Stimulated activated CD8-positive, alpha-beta memory T cell treated with anti-CD3 and anti-CD28 coated beads, Interleukin-12 subunit alpha, Interleukin-12 subunit beta, amount 100 ng/mL, for 4 hours (primary cell): Measurements from ENCODE around the gene ARL6IP5.
A peak's percentile ranks its signal among the peaks of the same experiment; 100 is the strongest.

Experiments
- DNase-seq: peaks from one replicate; pipeline ENCODE4 v3.0.0-alpha.2; 2020; ENCODE audit warnings: low read depth

Gene ARL6IP5

GRCh38 chr3:69085833-69086722, 1.3 kb downstream of the ARL6IP5 start:
- DNase-seq, result peak; percentile 60

- no peak for DNase-seq
These were observed 2.5 kb downstream of the ARL6IP5 start for GRCh38 chr3:69087030-69087791.

GRCh38 chr3:69088063-69088462, 3.3 kb downstream of the ARL6IP5 start:
- DNase-seq, result no peak

GRCh38 chr3:69090021-69090420, 5.3 kb downstream of the ARL6IP5 start:
- no peak for DNase-seq

- no peak for DNase-seq
These were observed 6.8 kb downstream of the ARL6IP5 start for GRCh38 chr3:69091389-69092029.

- DNase-seq, result no peak
These were observed 7.3 kb downstream of the ARL6IP5 start for GRCh38 chr3:69092030-69092516.

GRCh38 chr3:69094467-69095205, 9.9 kb downstream of the ARL6IP5 start:
- DNase-seq, result no peak

- no peak for DNase-seq
These were observed 10.9 kb downstream of the ARL6IP5 start for GRCh38 chr3:69095636-69096035.

- DNase-seq, result no peak
These were observed 11.6 kb downstream of the ARL6IP5 start for GRCh38 chr3:69096299-69096698.

GRCh38 chr3:69097407-69098086, 12.8 kb downstream of the ARL6IP5 start:
- no peak for DNase-seq

GRCh38 chr3:69099576-69099975, 14.8 kb downstream of the ARL6IP5 start:
- DNase-seq, result no peak

- DNase-seq, result no peak
These were observed 17.6 kb downstream of the ARL6IP5 start for GRCh38 chr3:69102384-69102783.

- no peak for DNase-seq
These were observed 18.4 kb downstream of the ARL6IP5 start for GRCh38 chr3:69103123-69103522.

- no peak for DNase-seq
These were observed 19.8 kb downstream of the ARL6IP5 start for GRCh38 chr3:69104586-69104985.

GRCh38 chr3:69105320-69105719, 20.6 kb downstream of the ARL6IP5 start:
- no peak for DNase-seq

- DNase-seq, result no peak
These were observed 23.1 kb downstream of the ARL6IP5 start for GRCh38 chr3:69107841-69108240.

- no peak for DNase-seq
These were observed 24.1 kb downstream of the ARL6IP5 start for GRCh38 chr3:69108811-69109210.

GRCh38 chr3:69110941-69111546, 26.3 kb downstream of the ARL6IP5 start:
- no peak for DNase-seq

- DNase-seq, result no peak
These were observed 28.8 kb downstream of the ARL6IP5 start for GRCh38 chr3:69113536-69113935.

- DNase-seq, result no peak
These were observed 31.0 kb downstream of the ARL6IP5 start for GRCh38 chr3:69115731-69116130.

- no peak for DNase-seq
These were observed 31.4 kb downstream of the ARL6IP5 start for GRCh38 chr3:69116162-69116561.
